Neural cell (in vitro differentiated cells): ENCODE results near the gene ACTR6. TPM values are rescaled to one million over a fixed set of nuclear protein-coding genes. Genes with fewer than 3 reads are reported as not detected.
"Not testable (repeated sequence)": the region's sequence is repeated elsewhere in the genome, so short reads cannot be mapped to it uniquely, and the experiment has no call there.

Experiments
- H2AFZ ChIP-seq: fragments of 200-600, 300-800 bp; sonication (generic), shearing (Covaris generic); 2 replicates; pipeline ENCODE4 v1.6.0; 2014; ENCODE audit warnings: low read depth, mild to moderate bottlenecking, antibody characterized with exemption, low read length, moderate library complexity
- H3F3A ChIP-seq: fragments of 200-600 bp; shearing (Covaris generic); 2 replicates; pipeline ENCODE4 v1.6.1; 2016; ENCODE audit warnings: mild to moderate bottlenecking, moderate library complexity, mixed read lengths, antibody characterized with exemption, low read length; ENCODE audit not compliant: insufficient read depth, poor library complexity, severe bottlenecking
- H3K27ac ChIP-seq: fragments of 200-600, 300-800 bp; sonication (generic), shearing (Covaris generic); 2 replicates; pipeline ENCODE4 v1.5.1; 2014; ENCODE audit warnings: mild to moderate bottlenecking, low read length, moderate library complexity
- H3K27me3 ChIP-seq: fragments of 300-800, 200-600 bp; sonication (generic), shearing (Covaris generic); 2 replicates; pipeline ENCODE4 v1.6.0; 2014; ENCODE audit warnings: mild to moderate bottlenecking, low read depth, low read length, moderate library complexity; ENCODE audit not compliant: insufficient read depth
- H3K36me3 ChIP-seq: fragments of 300-800, 200-600 bp; sonication (generic), shearing (Covaris generic); 2 replicates; pipeline ENCODE4 v1.5.1; 2014; ENCODE audit warnings: mild to moderate bottlenecking, antibody characterized with exemption, low read length, moderate library complexity; ENCODE audit not compliant: insufficient read depth
- H3K4me2 ChIP-seq: fragments of 300-800, 200-600 bp; sonication (generic), shearing (Covaris generic); 2 replicates; pipeline ENCODE4 v1.6.0; 2014; ENCODE audit warnings: mild to moderate bottlenecking, low read length
- H3K4me3 ChIP-seq: fragments of 300-800, 200-600 bp; sonication (generic), shearing (Covaris generic); 2 replicates; pipeline ENCODE4 v1.5.1; 2014; ENCODE audit warnings: mild to moderate bottlenecking, low read length, moderate library complexity
- H3K79me2 ChIP-seq: fragments of 200-600 bp; shearing (Covaris generic); replicated peaks from 2 replicates; pipeline ENCODE4 v1.6.0; 2014; ENCODE audit warnings: mild to moderate bottlenecking, low read length, moderate library complexity; ENCODE audit not compliant: insufficient read depth
- H3K9ac ChIP-seq: fragments of 300-800, 200-600 bp; sonication (generic), shearing (Covaris generic); 2 replicates; pipeline ENCODE4 v1.6.1; 2016; ENCODE audit warnings: mild to moderate bottlenecking, low read length, mixed read lengths
- H3K9me2 ChIP-seq: fragments of 200-600 bp; shearing (Covaris generic); 2 replicates; pipeline ENCODE4 v1.6.1; 2016; ENCODE audit warnings: mild to moderate bottlenecking, low read length, mixed read lengths; ENCODE audit not compliant: insufficient read depth
- H3K9me3 ChIP-seq: fragments of 200-600, 300-800 bp; sonication (generic), shearing (Covaris generic); 2 replicates; pipeline ENCODE4 v1.6.1; 2016; ENCODE audit warnings: mild to moderate bottlenecking, mixed run types, low read length, moderate library complexity, mixed read lengths
- H4K20me1 ChIP-seq: fragments of 200-600 bp; shearing (Covaris generic); 2 replicates; pipeline ENCODE4 v1.6.1; 2016; ENCODE audit warnings: mild to moderate bottlenecking, mixed run types; ENCODE audit not compliant: insufficient read depth
- EP300 ChIP-seq: fragments of 450-650 bp; conservative IDR thresholded peaks from 2 replicates; pipeline ENCODE4 v1.6.1; 2014; ENCODE audit warnings: antibody characterized with exemption, mild to moderate bottlenecking, moderate library complexity; ENCODE audit not compliant: poor library complexity, severe bottlenecking
- EZH2 ChIP-seq: fragments of 200-600, 300-800 bp; shearing (Covaris generic), sonication (generic); IDR thresholded peaks from 2 replicates; pipeline ENCODE4 v1.6.1; 2014; ENCODE audit warnings: antibody characterized with exemption, low read length, borderline replicate concordance, mild to moderate bottlenecking; ENCODE audit not compliant: insufficient read depth, poor library complexity, severe bottlenecking
- MXI1 ChIP-seq: fragments of 450-650 bp; conservative IDR thresholded peaks from 2 replicates; pipeline ENCODE4 v1.6.1; 2014; ENCODE audit warnings: antibody characterized with exemption, mild to moderate bottlenecking; ENCODE audit not compliant: poor library complexity, severe bottlenecking
- POLR2AphosphoS5 ChIP-seq: IDR thresholded peaks from 2 replicates; pipeline ENCODE4 v1.6.1; 2012
- RAD21 ChIP-seq: fragments of 450-650 bp; conservative IDR thresholded peaks from 2 replicates; pipeline ENCODE4 v1.6.1; 2014; ENCODE audit warnings: antibody characterized with exemption, mild to moderate bottlenecking, moderate library complexity
- SMC3 ChIP-seq: fragments of 450-650 bp; conservative IDR thresholded peaks from 2 replicates; pipeline ENCODE4 v1.6.1; 2014; ENCODE audit warnings: antibody characterized with exemption, mild to moderate bottlenecking, moderate library complexity; ENCODE audit not compliant: poor library complexity
- TAF1 ChIP-seq: IDR thresholded peaks from 2 replicates; pipeline ENCODE4 v1.6.1; 2012; ENCODE audit warnings: low read depth
- polyA plus RNA-seq: library from polyadenylated mRNA; depleted of rRNA; stranded (reverse); fragments of >200 nt; gene quantifications from 2 replicates; pipeline ENCODE4 v1.2.3, GENCODE V29; 2014
- TF ChIP-seq, protein P1 (sequence below): IDR thresholded peaks from 2 replicates; pipeline ENCODE4 v1.6.1; 2012; ENCODE audit warnings: borderline replicate concordance
- TF ChIP-seq, protein P2 (sequence below): fragments of 450-650 bp; IDR thresholded peaks from 2 replicates; pipeline ENCODE4 v1.5.1; 2014; ENCODE audit warnings: antibody characterized with exemption, mild to moderate bottlenecking, moderate library complexity; ENCODE audit not compliant: poor library complexity, severe bottlenecking

Gene ACTR6
- polyA plus RNA-seq, 1 donor from 2014 or later, result 128 TPM

DNA sequence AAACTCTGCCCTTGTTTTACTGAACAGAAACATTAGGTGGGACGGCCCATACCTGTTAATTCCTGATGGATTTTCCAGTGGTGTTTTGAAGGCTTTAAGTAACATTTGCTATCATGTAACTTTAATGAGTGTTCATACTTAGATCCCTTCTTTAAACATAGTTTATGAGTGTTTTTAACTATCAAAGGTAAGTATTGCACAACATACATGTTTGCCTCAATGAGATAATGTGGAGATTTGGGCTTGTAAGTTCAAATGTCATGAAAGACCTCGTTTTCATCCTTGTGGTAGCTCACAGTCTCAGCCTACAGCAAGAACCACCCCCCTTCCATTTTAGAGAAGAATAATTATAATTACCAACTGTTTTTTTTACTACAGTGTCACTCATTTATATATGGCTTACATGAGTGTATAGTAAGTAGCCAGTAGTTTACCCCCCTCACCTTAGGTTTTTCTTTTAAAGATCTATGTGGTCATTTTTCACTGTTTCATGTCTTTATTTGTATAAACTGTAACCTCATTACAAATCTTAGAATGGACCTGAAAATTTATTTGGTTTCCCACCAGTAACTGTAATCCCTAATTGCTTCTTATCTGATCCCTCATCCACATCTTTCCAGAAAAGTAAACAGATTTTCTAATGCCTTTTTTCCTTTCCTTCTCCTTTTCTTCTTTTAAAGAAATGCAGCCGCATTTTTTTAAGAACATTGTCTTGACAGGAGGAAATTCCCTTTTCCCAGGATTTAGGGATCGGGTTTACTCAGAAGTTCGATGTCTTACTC is 18.9 kb downstream of the ACTR6 start:
- H3K36me3 ChIP-seq, result peaks cover 4% of the 10 kb centered on the region
- H3K4me2 ChIP-seq, result no peak overlapping the region
- no peaks in the 10 kb centered on the region for H3K9me3 ChIP-seq
- TF ChIP-seq, protein P1, sequence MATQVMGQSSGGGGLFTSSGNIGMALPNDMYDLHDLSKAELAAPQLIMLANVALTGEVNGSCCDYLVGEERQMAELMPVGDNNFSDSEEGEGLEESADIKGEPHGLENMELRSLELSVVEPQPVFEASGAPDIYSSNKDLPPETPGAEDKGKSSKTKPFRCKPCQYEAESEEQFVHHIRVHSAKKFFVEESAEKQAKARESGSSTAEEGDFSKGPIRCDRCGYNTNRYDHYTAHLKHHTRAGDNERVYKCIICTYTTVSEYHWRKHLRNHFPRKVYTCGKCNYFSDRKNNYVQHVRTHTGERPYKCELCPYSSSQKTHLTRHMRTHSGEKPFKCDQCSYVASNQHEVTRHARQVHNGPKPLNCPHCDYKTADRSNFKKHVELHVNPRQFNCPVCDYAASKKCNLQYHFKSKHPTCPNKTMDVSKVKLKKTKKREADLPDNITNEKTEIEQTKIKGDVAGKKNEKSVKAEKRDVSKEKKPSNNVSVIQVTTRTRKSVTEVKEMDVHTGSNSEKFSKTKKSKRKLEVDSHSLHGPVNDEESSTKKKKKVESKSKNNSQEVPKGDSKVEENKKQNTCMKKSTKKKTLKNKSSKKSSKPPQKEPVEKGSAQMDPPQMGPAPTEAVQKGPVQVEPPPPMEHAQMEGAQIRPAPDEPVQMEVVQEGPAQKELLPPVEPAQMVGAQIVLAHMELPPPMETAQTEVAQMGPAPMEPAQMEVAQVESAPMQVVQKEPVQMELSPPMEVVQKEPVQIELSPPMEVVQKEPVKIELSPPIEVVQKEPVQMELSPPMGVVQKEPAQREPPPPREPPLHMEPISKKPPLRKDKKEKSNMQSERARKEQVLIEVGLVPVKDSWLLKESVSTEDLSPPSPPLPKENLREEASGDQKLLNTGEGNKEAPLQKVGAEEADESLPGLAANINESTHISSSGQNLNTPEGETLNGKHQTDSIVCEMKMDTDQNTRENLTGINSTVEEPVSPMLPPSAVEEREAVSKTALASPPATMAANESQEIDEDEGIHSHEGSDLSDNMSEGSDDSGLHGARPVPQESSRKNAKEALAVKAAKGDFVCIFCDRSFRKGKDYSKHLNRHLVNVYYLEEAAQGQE, result no peak
- no peak for TF ChIP-seq MXI1
- TF ChIP-seq, protein P2, sequence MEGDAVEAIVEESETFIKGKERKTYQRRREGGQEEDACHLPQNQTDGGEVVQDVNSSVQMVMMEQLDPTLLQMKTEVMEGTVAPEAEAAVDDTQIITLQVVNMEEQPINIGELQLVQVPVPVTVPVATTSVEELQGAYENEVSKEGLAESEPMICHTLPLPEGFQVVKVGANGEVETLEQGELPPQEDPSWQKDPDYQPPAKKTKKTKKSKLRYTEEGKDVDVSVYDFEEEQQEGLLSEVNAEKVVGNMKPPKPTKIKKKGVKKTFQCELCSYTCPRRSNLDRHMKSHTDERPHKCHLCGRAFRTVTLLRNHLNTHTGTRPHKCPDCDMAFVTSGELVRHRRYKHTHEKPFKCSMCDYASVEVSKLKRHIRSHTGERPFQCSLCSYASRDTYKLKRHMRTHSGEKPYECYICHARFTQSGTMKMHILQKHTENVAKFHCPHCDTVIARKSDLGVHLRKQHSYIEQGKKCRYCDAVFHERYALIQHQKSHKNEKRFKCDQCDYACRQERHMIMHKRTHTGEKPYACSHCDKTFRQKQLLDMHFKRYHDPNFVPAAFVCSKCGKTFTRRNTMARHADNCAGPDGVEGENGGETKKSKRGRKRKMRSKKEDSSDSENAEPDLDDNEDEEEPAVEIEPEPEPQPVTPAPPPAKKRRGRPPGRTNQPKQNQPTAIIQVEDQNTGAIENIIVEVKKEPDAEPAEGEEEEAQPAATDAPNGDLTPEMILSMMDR, result no peak
- TF ChIP-seq TAF1, result no peak
- no peak for TF ChIP-seq EZH2
- no peaks in the 10 kb centered on the region for H3F3A ChIP-seq
- no peak overlapping the region for H2AFZ ChIP-seq
- H3K9me2 ChIP-seq, result no peaks in the 10 kb centered on the region
- no peaks in the 10 kb centered on the region for H3K27me3 ChIP-seq
- no peaks in the 10 kb centered on the region for H4K20me1 ChIP-seq
- H3K79me2 ChIP-seq, result no peaks in the 10 kb centered on the region
- no peak overlapping the region for H3K9ac ChIP-seq
- no peak overlapping the region for H3K4me3 ChIP-seq
- no peak overlapping the region for H3K27ac ChIP-seq

DNA sequence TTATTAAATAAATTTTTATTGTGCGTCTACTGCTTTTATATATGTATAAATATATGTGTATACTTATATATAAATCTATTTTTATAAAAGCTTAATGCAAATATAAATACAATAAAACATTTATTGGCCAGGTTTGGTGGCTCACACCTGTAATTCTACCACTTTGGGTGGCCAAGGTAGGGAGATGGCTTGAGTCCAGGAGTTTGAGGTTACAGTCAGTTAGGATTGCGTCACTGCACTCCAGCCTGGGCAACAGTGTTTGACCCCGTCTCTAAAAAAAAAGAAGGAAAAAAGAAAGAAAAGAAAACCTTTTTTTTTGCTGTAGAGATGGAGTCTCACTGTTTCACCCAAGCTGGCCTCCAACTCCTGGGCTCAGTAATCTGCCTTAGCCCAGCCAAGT is 20.9 kb downstream of the ACTR6 start:
- H3K36me3 ChIP-seq, result no peaks in the 10 kb centered on the region
- H4K20me1 ChIP-seq, result no peaks in the 10 kb centered on the region
- no peak overlapping the region for H3K9ac ChIP-seq
- no peak for TF ChIP-seq MXI1
- TF ChIP-seq, protein P1, result no peak
- TF ChIP-seq, protein P2, result no peak
- no peak for TF ChIP-seq SMC3
- TF ChIP-seq EZH2, result no peak
- TF ChIP-seq TAF1, result no peak
- no peak for TF ChIP-seq POLR2AphosphoS5
- no peak for TF ChIP-seq RAD21
- no peak for TF ChIP-seq EP300
- H3F3A ChIP-seq, result no peaks in the 10 kb centered on the region
- H3K9me2 ChIP-seq, result no peaks in the 10 kb centered on the region
- H3K27me3 ChIP-seq, result no peaks in the 10 kb centered on the region
- no peak overlapping the region for H3K4me2 ChIP-seq
- no peaks in the 10 kb centered on the region for H3K9me3 ChIP-seq
- H2AFZ ChIP-seq, result no peak overlapping the region
- H3K4me3 ChIP-seq, result no peak overlapping the region
- no peaks in the 10 kb centered on the region for H3K79me2 ChIP-seq
- H3K27ac ChIP-seq, result no peak overlapping the region

DNA sequence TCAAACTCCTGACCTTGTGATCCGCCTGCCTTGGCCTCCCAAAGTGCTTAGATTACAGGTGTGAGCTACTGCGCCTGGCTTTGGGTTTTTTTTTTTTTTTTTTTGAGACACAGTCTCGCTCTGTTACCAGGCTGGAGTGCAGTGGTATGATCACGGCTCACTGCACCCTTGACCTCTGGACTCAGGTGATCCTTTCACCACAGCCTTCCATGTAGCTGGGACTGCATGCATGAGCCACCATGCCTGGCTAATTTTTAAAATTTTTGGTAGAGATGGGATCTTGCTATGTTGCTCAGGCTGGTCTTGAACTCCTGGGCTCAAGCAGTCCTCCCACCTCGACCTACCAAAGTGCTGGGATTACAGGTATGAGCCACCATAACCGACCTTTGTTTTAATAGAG is 21.6 kb downstream of the ACTR6 start:
- H3K4me3 ChIP-seq, H3K9me3 ChIP-seq, H2AFZ ChIP-seq, H3K36me3 ChIP-seq, H3K27ac ChIP-seq, H3K9me2 ChIP-seq, H3F3A ChIP-seq, H3K9ac ChIP-seq, H3K27me3 ChIP-seq, H4K20me1 ChIP-seq, H3K4me2 ChIP-seq, H3K79me2 ChIP-seq: not testable (repeated sequence)
